SIG-M5 treated with dmso at 0.1 percent for 504 hours (cell line): ENCODE data around the gene NDUFS8.

Source experiments
- DNase-seq: peaks from one replicate; lab custom pipeline; 2025; ENCODE audit not compliant: unreplicated experiment; lab: John Stamatoyannopoulos, UW

NDUFS8 gene

GRCh38 chr11:68002938-68003845, 27.3 kb upstream of the NDUFS8 start:
- DNase-seq, result peak; percentile 53

GRCh38 chr11:68003846-68004550, 26.5 kb upstream of the NDUFS8 start, which contains the start of gene UNC93B1:
UNC93B1 (minus strand) TSS chr11:68004097; CDS start chr11:68004043, 54 bp downstream.
- DNase-seq, result peak; percentile 79

- DNase-seq, result no peak
These were observed 25.7 kb upstream of the NDUFS8 start for GRCh38 chr11:68004551-68005335.

GRCh38 chr11:68006606-68007166, 23.8 kb upstream of the NDUFS8 start:
- no peak for DNase-seq

- no peak for DNase-seq
These were observed 22.7 kb upstream of the NDUFS8 start for GRCh38 chr11:68007498-68008380.

GRCh38 chr11:68008381-68009337, 21.8 kb upstream of the NDUFS8 start:
- DNase-seq, result peak; percentile 78

- peak; percentile 51 for DNase-seq
These were observed 20.9 kb upstream of the NDUFS8 start for GRCh38 chr11:68009391-68010089.

GRCh38 chr11:68010090-68011041, 20.1 kb upstream of the NDUFS8 start, which contains the start of gene ALDH3B1:
ALDH3B1 (plus strand) TSS chr11:68010327; CDS start chr11:68015298, 4,971 bp downstream.
- DNase-seq, result peak; percentile 91

- peak; percentile 51 for DNase-seq
These were observed 19.2 kb upstream of the NDUFS8 start for GRCh38 chr11:68011051-68011943.

GRCh38 chr11:68012044-68012842, 18.2 kb upstream of the NDUFS8 start:
- no peak for DNase-seq

- peak; percentile 47 for DNase-seq
These were observed 17.5 kb upstream of the NDUFS8 start for GRCh38 chr11:68012843-68013610.

GRCh38 chr11:68013611-68014156, 16.8 kb upstream of the NDUFS8 start:
- DNase-seq, result no peak

GRCh38 chr11:68014157-68014946, 16.1 kb upstream of the NDUFS8 start:
- DNase-seq, result no peak
